LNCaP clone FGC (cell line): Measurements from ENCODE around the gene CANX.
A peak's percentile ranks its signal among the peaks of the same experiment; 100 is the strongest.
"Not testable (repeated sequence)": the region's sequence is repeated elsewhere in the genome, so short reads cannot be mapped to it uniquely, and the experiment has no call there.

ENCODE experiments used
- DNase-seq: peaks from one replicate; pipeline ENCODE4 v3.0.0-alpha.2; 2011; ENCODE audit warnings: low read depth
- H3K4me3 ChIP-seq: 2 replicates; pipeline ENCODE4 v1.5.1; 2011; ENCODE audit warnings: mild to moderate bottlenecking, low read depth, low read length, control low read depth
- TF ChIP-seq, protein P1 (sequence below): IDR thresholded peaks from 2 replicates; pipeline ENCODE4 v1.5.1; 2012; ENCODE audit warnings: mild to moderate bottlenecking; ENCODE audit not compliant: control insufficient read depth, insufficient read depth; ENCODE audit errors: extremely low read depth

Gene CANX, protein sequence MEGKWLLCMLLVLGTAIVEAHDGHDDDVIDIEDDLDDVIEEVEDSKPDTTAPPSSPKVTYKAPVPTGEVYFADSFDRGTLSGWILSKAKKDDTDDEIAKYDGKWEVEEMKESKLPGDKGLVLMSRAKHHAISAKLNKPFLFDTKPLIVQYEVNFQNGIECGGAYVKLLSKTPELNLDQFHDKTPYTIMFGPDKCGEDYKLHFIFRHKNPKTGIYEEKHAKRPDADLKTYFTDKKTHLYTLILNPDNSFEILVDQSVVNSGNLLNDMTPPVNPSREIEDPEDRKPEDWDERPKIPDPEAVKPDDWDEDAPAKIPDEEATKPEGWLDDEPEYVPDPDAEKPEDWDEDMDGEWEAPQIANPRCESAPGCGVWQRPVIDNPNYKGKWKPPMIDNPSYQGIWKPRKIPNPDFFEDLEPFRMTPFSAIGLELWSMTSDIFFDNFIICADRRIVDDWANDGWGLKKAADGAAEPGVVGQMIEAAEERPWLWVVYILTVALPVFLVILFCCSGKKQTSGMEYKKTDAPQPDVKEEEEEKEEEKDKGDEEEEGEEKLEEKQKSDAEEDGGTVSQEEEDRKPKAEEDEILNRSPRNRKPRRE

DNA sequence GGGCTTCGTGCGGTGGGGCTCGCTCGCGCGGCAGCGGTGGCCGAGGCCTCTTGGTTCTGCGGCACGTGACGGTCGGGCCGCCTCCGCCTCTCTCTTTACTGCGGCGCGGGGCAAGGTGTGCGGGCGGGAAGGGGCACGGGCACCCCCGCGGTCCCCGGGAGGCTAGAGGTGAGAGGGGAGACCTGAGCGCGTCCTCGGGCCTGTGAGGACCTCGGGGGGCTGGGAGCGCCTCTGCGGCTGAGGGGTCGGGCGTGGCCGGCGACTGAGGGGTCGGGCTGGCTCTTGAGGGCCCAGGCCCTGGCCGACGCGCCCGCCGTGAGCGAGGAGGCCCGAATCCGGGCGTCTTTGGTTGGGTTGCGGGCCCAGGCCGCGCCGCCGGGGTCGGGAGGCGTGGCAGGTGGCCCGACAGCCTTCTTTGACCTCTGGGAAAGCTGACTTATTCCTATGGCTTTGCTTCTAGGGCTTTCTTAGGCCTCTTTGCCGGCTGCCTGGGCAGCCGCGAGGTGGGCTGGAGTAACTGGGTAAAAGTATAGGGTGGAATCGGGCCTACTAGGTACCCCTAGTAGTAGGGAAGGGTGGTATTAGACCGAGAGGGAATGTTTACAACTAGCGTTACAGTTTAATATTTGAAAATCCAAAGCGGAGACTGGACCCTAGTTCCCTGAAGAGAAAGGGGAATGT, at the start of gene CANX:
Gene CANX (plus strand): TSS at position 33 of the 681 bp plus-strand sequence. CDS start 6,715 bp downstream, outside the sequence.
- no peak for DNase-seq
- peak within 1 kb of the TSS; percentile 97 for H3K4me3 ChIP-seq
- TF ChIP-seq, protein P1, sequence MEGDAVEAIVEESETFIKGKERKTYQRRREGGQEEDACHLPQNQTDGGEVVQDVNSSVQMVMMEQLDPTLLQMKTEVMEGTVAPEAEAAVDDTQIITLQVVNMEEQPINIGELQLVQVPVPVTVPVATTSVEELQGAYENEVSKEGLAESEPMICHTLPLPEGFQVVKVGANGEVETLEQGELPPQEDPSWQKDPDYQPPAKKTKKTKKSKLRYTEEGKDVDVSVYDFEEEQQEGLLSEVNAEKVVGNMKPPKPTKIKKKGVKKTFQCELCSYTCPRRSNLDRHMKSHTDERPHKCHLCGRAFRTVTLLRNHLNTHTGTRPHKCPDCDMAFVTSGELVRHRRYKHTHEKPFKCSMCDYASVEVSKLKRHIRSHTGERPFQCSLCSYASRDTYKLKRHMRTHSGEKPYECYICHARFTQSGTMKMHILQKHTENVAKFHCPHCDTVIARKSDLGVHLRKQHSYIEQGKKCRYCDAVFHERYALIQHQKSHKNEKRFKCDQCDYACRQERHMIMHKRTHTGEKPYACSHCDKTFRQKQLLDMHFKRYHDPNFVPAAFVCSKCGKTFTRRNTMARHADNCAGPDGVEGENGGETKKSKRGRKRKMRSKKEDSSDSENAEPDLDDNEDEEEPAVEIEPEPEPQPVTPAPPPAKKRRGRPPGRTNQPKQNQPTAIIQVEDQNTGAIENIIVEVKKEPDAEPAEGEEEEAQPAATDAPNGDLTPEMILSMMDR, result no peak

DNA sequence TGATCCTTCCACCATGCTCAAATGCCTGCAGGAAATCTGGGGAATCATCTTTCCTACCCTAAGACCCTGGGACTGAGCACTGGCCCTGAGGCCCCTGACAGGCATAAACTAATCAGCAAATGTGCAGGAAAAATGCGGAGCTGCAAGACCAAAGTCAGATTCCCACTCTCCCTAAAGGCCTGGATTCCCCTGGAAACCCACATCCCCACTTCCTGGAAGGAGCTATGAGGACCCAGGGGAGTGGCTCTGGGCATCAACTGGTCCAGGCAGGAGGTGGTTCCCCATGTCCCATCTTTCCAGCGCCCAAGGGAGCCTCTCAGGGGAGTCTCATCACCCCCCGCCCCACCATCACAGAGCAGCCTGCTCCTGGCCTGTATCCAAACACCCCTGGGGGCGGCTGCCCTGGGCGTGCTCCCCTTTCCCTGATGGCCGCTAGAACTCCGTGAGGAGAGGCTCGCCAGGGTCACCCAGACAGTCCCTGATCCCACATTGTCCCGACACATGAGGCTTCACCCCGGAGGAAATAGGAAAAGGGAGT, 49.5 kb upstream of the CANX start:
- H3K4me3 ChIP-seq, DNase-seq: not testable (repeated sequence)

DNA sequence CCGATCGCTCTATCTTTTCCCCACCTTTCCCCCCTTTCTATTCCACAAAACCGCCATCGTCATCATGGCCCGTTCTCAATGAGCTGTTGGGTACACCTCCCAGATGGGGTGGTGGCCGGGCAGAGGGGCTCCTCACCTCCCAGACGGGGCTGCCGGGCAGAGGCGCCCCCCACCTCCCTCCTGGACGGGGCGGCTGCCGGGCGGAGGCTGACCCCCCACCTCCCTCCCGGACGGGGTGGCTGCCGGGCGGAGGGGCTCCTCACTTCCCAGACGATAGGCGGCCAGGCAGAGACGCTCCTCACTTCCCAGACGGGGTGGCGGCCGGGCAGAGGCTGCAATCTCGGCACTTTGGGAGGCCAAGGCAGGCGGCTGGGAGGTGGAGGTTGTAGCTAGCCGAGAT, 48.5 kb upstream of the CANX start:
- H3K4me3 ChIP-seq, DNase-seq: not testable (repeated sequence)

DNA sequence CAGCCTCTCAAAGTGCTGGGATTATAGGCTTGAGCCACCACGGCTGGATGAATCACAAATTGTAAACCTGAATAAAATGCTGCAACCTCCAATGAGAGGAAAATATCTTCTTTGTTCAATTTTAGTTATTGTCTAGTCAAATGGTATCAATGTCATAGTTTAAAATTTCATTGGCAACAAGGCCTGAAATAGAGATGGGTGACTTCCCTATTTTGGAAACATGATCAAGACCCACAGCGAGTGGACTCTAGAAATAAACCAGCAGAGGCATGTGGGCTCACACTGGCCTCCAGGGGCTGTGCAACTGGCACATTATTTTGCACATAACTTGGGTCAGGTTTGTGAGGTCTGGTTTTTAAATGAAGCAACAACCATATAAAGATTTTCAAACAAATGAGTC, 45.6 kb upstream of the CANX start:
- not testable (repeated sequence) for H3K4me3 ChIP-seq, DNase-seq

GRCh38 chr5:179657302-179658178, 41.2 kb upstream of the CANX start:
- not testable (repeated sequence) for DNase-seq, H3K4me3 ChIP-seq

GRCh38 chr5:179658179-179658856, 40.4 kb upstream of the CANX start:
- not testable (repeated sequence) for DNase-seq
- peak overlapping the region; percentile 62 for H3K4me3 ChIP-seq

GRCh38 chr5:179661647-179662046, 37.1 kb upstream of the CANX start:
- H3K4me3 ChIP-seq, DNase-seq: not testable (repeated sequence)

DNA sequence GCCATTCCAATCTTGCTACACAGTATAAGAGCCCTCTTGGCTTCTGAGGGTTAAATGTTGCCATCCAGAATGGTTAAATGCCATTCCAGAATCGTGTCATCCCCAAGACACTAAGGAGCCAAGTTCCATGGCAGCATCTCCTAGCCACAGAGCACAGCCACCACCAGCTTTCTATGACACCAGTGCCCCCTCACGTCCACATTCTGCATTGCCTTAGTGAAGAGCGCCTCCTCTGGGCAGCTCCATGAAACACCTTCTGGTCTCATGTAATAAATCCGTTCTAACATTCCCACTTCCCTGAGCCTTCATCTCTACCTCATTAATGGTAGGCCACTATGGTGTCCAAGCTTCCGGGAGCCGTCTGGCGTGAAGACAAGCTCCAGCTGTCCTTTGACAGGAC, 30.4 kb upstream of the CANX start:
- TF ChIP-seq, protein P1, result peak; percentile 49
- no peak overlapping the region for H3K4me3 ChIP-seq
- DNase-seq, result no peak

DNA sequence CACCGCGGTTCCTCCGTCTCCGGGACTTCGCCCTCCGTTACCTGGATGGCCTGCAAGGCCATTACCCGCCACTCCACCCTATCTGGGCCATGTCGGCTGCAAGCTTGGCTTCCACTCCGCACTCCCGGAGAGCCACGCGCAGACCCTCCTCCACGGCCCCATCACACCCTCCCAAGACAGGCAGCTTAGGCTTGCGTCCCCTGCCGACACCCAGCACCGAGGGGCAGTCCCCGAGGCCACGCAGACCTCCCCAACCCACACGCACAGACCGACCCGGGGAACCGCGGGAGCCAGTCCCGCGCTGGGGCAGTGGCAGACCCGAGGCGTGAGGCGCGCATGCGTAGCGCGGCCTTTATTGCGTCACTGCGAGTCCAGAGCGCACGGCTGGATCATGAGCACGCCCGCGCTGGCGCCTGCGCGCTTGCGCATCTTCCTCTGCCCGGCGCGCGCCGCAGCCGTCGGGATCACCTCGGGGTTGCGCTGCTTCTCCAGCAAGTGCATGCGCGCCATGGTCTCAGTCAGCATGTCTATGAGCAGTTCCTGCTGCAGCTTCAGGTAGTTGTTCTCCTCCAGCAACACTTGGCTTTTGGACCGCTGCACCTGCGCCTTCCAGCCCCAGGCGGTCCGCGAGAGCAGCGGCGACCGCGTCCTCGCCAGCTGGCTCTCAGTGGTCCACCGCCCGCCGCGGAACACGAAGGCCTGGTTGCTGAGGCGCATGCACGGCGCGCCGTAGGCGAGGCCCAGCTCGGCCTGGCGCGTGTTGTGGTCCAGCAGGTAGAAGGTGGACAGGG, 20.3 kb upstream of the CANX start:
- H3K4me3 ChIP-seq, result peak overlapping the region; percentile 94
- TF ChIP-seq, protein P1, result peak; percentile 26; the same call in 1 of the 2 replicates
- DNase-seq, result peak; percentile 85
